ENCODE results near the gene RABGEF1. TPM values are rescaled to one million over a fixed set of nuclear protein-coding genes. Genes with fewer than 3 reads are reported as not detected.

The RABGEF1 gene
- total and polyA plus RNA-seq, 9 donors, result 15.9 to 22.8 (median 18.5) TPM

Other genes starting within 250 kb of the RABGEF1 start
- gene KCTD7, start 111.9 kb upstream of the RABGEF1 start, total RNA-seq, result 10.1 TPM
- gene KCTD7, start 111.9 kb upstream of the RABGEF1 start, polyA plus RNA-seq (ENCODE audit: insufficient read depth in 1 of 8, insufficient read length in 8 of 8, low replicate concordance in 1 of 8), result 10 to 100 TPM; 16.7 to 19.1 (median 18.4) TPM
- 54.5 TPM for gene TMEM248, start 180.5 kb downstream of the RABGEF1 start, total RNA-seq
- 10 to 100 TPM; 51.5 to 64.7 (median 54.1) TPM for gene TMEM248, start 180.5 kb downstream of the RABGEF1 start, polyA plus RNA-seq (ENCODE audit: insufficient read depth in 1 of 8, insufficient read length in 8 of 8, low replicate concordance in 1 of 8)

Measured in muscle of leg (tissue), 9 donors.